SU-DHL-6 (cell line): ENCODE results near the gene PORCN.

Source experiments
- H2AFZ ChIP-seq: fragments of 200-600 bp; sonication (generic); 2 replicates; pipeline ENCODE4 v1.6.1; 2014; ENCODE audit warnings: low read depth, mild to moderate bottlenecking, moderate library complexity, mixed read lengths, antibody characterized with exemption, low read length; ENCODE audit not compliant: severe bottlenecking
- H3F3A ChIP-seq: fragments of 200-600 bp; shearing (Covaris generic); 2 replicates; pipeline ENCODE4 v1.6.0; 2016; ENCODE audit warnings: antibody characterized with exemption, mild to moderate bottlenecking; ENCODE audit not compliant: insufficient read depth
- H3K27ac ChIP-seq: fragments of 200-600 bp; sonication (generic); 2 replicates; pipeline ENCODE4 v1.5.1; 2016; ENCODE audit warnings: low read depth, mild to moderate bottlenecking, low read length, moderate library complexity, mixed read lengths
- H3K27me3 ChIP-seq: fragments of 200-600 bp; sonication (generic), shearing (Covaris generic); 2 replicates; pipeline ENCODE4 v1.6.0; 2014; ENCODE audit warnings: mild to moderate bottlenecking, low read length
- H3K36me3 ChIP-seq: fragments of 200-600 bp; sonication (generic); 2 replicates; pipeline ENCODE4 v1.6.1; 2014; ENCODE audit warnings: mild to moderate bottlenecking, low read length, mixed read lengths
- H3K4me2 ChIP-seq: fragments of 300-600, 200-600 bp; shearing (Covaris generic), sonication (generic); 2 replicates; pipeline ENCODE4 v1.6.0; 2014; ENCODE audit warnings: low read length, low read depth, mild to moderate bottlenecking; ENCODE audit not compliant: poor library complexity, severe bottlenecking
- H3K4me3 ChIP-seq: fragments of 200-600 bp; sonication (generic); 2 replicates; pipeline ENCODE4 v1.5.1; 2014; ENCODE audit warnings: antibody characterized with exemption, low read length, mild to moderate bottlenecking, mixed read lengths; ENCODE audit not compliant: insufficient read depth, poor library complexity, severe bottlenecking
- H3K79me2 ChIP-seq: fragments of 200-600 bp; sonication (generic); 2 replicates; pipeline ENCODE4 v1.6.1; 2014; ENCODE audit warnings: mild to moderate bottlenecking, low read length, moderate library complexity; ENCODE audit not compliant: insufficient read depth
- H3K9ac ChIP-seq: fragments of 200-600 bp; sonication (generic); 2 replicates; pipeline ENCODE4 v1.7.0; 2014; ENCODE audit warnings: mild to moderate bottlenecking, low read length
- H3K9me2 ChIP-seq: fragments of 200-600 bp; sonication (generic); replicated peaks from 2 replicates; pipeline ENCODE4 v1.6.1; 2014; ENCODE audit warnings: low read length; ENCODE audit not compliant: insufficient read depth
- H3K9me3 ChIP-seq: fragments of 200-600 bp; sonication (generic); 2 replicates; pipeline ENCODE4 v1.6.1; 2014; ENCODE audit warnings: low read length, mixed read lengths; ENCODE audit not compliant: insufficient read depth
- H4K20me1 ChIP-seq: fragments of 200-600 bp; sonication (generic); 2 replicates; pipeline ENCODE4 v1.6.1; 2014; ENCODE audit warnings: low read depth, mild to moderate bottlenecking, antibody characterized with exemption, low read length, moderate library complexity, mixed read lengths
- CTCF ChIP-seq: fragments of 200-600 bp; sonication (generic); IDR thresholded peaks from one replicate; pipeline ENCODE4 v1.5.1; 2017; ENCODE audit warnings: antibody characterized with exemption, mild to moderate bottlenecking, low read length, moderate library complexity; ENCODE audit not compliant: insufficient read depth, poor library complexity, severe bottlenecking
- EZH2phosphoT487 ChIP-seq: fragments of 200-600 bp; sonication (generic), shearing (Covaris generic); conservative IDR thresholded peaks from 2 replicates; pipeline ENCODE4 v1.6.1; 2018; ENCODE audit warnings: mild to moderate bottlenecking, antibody characterized with exemption, low read length, moderate library complexity, mixed read lengths

PORCN gene

GRCh38 chrX:48559636-48560035 is 50.8 kb downstream of the PORCN start:
- Histone ChIP-seq H3K9ac (no peak overlapping the region), H2AFZ (no peak overlapping the region), H4K20me1 (no peaks in the 10 kb centered on the region), H3K79me2 (no peaks in the 10 kb centered on the region), H3K9me2 (no peaks in the 10 kb centered on the region), H3K36me3 (no peaks in the 10 kb centered on the region), H3K27ac (no peak overlapping the region), H3F3A (no peaks in the 10 kb centered on the region), H3K4me2 (no peak overlapping the region), H3K9me3 (no peaks in the 10 kb centered on the region), H3K4me3 (no peak overlapping the region), H3K27me3 (no peaks in the 10 kb centered on the region)
- TF ChIP-seq CTCF = no peak
- TF ChIP-seq EZH2phosphoT487 = no peak

- Histone ChIP-seq H3K79me2 (no peaks in the 10 kb centered on the region), H4K20me1 (no peaks in the 10 kb centered on the region), H3K27me3 (no peaks in the 10 kb centered on the region), H3K9ac (no peak overlapping the region), H3K36me3 (no peaks in the 10 kb centered on the region), H3K4me2 (no peak overlapping the region), H3K9me2 (no peaks in the 10 kb centered on the region), H3F3A (no peaks in the 10 kb centered on the region), H3K27ac (no peak overlapping the region), H3K4me3 (no peak overlapping the region), H2AFZ (no peak overlapping the region), H3K9me3 (no peaks in the 10 kb centered on the region)
- no peak for TF ChIP-seq CTCF
- no peak for TF ChIP-seq EZH2phosphoT487
These were observed 51.3 kb downstream of the PORCN start for GRCh38 chrX:48560056-48560455.

- TF ChIP-seq EZH2phosphoT487 = no peak
- Histone ChIP-seq H3K79me2 (no peaks in the 10 kb centered on the region), H3K27ac (no peak overlapping the region), H3K9me2 (no peaks in the 10 kb centered on the region), H3F3A (no peaks in the 10 kb centered on the region), H3K9ac (no peak overlapping the region), H3K4me2 (no peak overlapping the region), H3K27me3 (no peaks in the 10 kb centered on the region), H4K20me1 (no peaks in the 10 kb centered on the region), H3K4me3 (no peak overlapping the region), H2AFZ (no peak overlapping the region), H3K9me3 (no peaks in the 10 kb centered on the region), H3K36me3 (no peaks in the 10 kb centered on the region)
These were observed 51.9 kb downstream of the PORCN start for GRCh38 chrX:48560681-48561080.

GRCh38 chrX:48569958-48570357 is 61.2 kb downstream of the PORCN start:
- Histone ChIP-seq H3K27me3 (no peaks in the 10 kb centered on the region), H3F3A (peaks cover 2% of the 10 kb centered on the region), H3K79me2 (peaks cover 2% of the 10 kb centered on the region), H3K9me2 (no peaks in the 10 kb centered on the region), H4K20me1 (peaks cover under 1% of the 10 kb centered on the region; the same call in 1 of the 2 replicates), H3K4me3 (no peak overlapping the region), H3K9ac (no peak overlapping the region), H3K4me2 (no peak overlapping the region), H3K9me3 (no peaks in the 10 kb centered on the region), H3K36me3 (peaks cover 1% of the 10 kb centered on the region; the same call in 1 of the 2 replicates), H2AFZ (no peak overlapping the region), H3K27ac (no peak overlapping the region)
- TF ChIP-seq CTCF (no peak), EZH2phosphoT487 (no peak)
